Calu3 (cell line): ENCODE measurements around the gene MACROH2A2. TPM values are rescaled to one million over a fixed set of nuclear protein-coding genes. Genes with fewer than 3 reads are reported as not detected.
A peak's percentile ranks its signal among the peaks of the same experiment; 100 is the strongest.

ENCODE experiments used
- BruUV-seq: library from RNA; stranded (reverse); fragments of 400-500 nt; replicated peaks from 2 replicates; lab custom pipeline; 2021; lab: Mats Ljungman, UMichigan
- CTCF ChIA-PET: fragments of 300-600 bp; sonication (Branson Sonifier 250); formaldehyde crosslinking; loops from one replicate; lab custom pipeline; 2022; ENCODE audit warnings: antibody characterized with exemption; lab: Charles Lee
- DNase-seq: peaks from one replicate; pipeline ENCODE4 v3.0.0; 2022
- H3K27ac Mint-ChIP-seq: one replicate; pipeline ENCODE4 v1.8.0; 2022; ENCODE audit warnings: mixed read lengths; ENCODE audit not compliant: unreplicated experiment
- H3K27me3 Mint-ChIP-seq: one replicate; pipeline ENCODE4 v1.8.0; 2022; ENCODE audit warnings: mixed read lengths; ENCODE audit not compliant: unreplicated experiment
- H3K36me3 Mint-ChIP-seq: one replicate; pipeline ENCODE4 v1.8.0; 2022; ENCODE audit warnings: mild to moderate bottlenecking, moderate library complexity, mixed read lengths; ENCODE audit not compliant: insufficient read depth, unreplicated experiment
- H3K4me1 Mint-ChIP-seq: one replicate; pipeline ENCODE4 v1.8.0; 2022; ENCODE audit warnings: mild to moderate bottlenecking, low read depth, mixed read lengths; ENCODE audit not compliant: unreplicated experiment
- H3K4me3 Mint-ChIP-seq: one replicate; pipeline ENCODE4 v1.8.0; 2022; ENCODE audit warnings: mild to moderate bottlenecking, low read depth, moderate library complexity, mixed read lengths; ENCODE audit not compliant: unreplicated experiment
- H3K9me3 Mint-ChIP-seq: one replicate; pipeline ENCODE4 v1.8.0; 2022; ENCODE audit warnings: low read depth, mixed read lengths; ENCODE audit not compliant: unreplicated experiment
- CTCF ChIP-seq: fragments of 200-600 bp; IDR thresholded peaks from one replicate; pipeline ENCODE4 v1.8.0; 2022; ENCODE audit warnings: antibody characterized with exemption; ENCODE audit not compliant: unreplicated experiment
- intact Hi-C: fragments of 100-400 bp; cut with micrococcal nuclease; formaldehyde crosslinking; loops from one replicate; pipeline ENCODE4 v1.10.0; 2022; ENCODE audit not compliant: unreplicated experiment
- total RNA-seq: library from RNA; stranded (reverse); gene quantifications from 2 replicates; pipeline ENCODE4 v1.2.3, GENCODE V29; 2022

Gene MACROH2A2
- total RNA-seq, 1 experiment from 2014 or later: 24.5 TPM

GRCh38 chr10:70054902-70055301 lies 2.3 kb downstream of the MACROH2A2 start:
- no peak for DNase-seq
- Mint-ChIP-seq H3K4me1 (peaks cover 11% of the 10 kb centered on the region), H3K27ac (no peak overlapping the region), H3K36me3 (peaks cover 20% of the 10 kb centered on the region), H3K27me3 (peaks cover 75% of the 10 kb centered on the region), H3K4me3 (no peak overlapping the region), H3K9me3 (no peaks in the 10 kb centered on the region)
- TSS peak; percentile 41 for BruUV-seq
- intact Hi-C loops: no loop called here
- CTCF ChIA-PET: no interaction called here
- TF ChIP-seq CTCF: no peak

DNA sequence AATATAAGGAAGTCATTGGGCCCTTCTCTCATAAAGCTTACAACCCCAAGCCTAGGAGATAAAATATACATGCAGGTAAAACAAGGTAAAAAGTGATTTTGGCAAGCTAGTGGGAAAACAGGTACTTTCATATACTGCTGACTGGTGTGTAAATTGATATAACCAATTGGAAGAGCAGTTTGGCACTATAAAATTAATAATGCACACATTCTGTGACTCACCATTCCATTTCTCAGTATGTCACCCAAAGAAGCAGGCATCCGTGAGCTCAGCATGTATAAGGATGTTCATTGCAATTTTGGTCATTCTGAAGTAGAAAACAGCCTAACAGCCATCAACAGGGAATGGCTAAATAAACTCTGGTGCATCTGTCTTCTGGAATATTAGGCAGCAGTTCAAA lies 2.9 kb downstream of the MACROH2A2 start:
- intact Hi-C loops: no loop called here

GRCh38 chr10:70057306-70057705 lies 4.7 kb downstream of the MACROH2A2 start:
- no peak overlapping the region for H3K27ac Mint-ChIP-seq
- no peak for TF ChIP-seq CTCF
- H3K36me3 Mint-ChIP-seq: peaks cover 18% of the 10 kb centered on the region
- no peak overlapping the region for H3K4me3 Mint-ChIP-seq
- intact Hi-C loops: no loop called here
- H3K27me3 Mint-ChIP-seq: peaks cover 51% of the 10 kb centered on the region
- CTCF ChIA-PET: no interaction called here
- BruUV-seq: no TSS peak
- DNase-seq: no peak
- peaks cover 5% of the 10 kb centered on the region for H3K4me1 Mint-ChIP-seq
- no peaks in the 10 kb centered on the region for H3K9me3 Mint-ChIP-seq

More for the DNA sequence above, 2.9 kb downstream of the MACROH2A2 start:
- CTCF ChIA-PET: no interaction called here
- DNase-seq: no peak
- Mint-ChIP-seq H3K4me1 (peaks cover 11% of the 10 kb centered on the region), H3K27ac (no peak overlapping the region), H3K9me3 (no peaks in the 10 kb centered on the region), H3K4me3 (no peak overlapping the region), H3K36me3 (peaks cover 20% of the 10 kb centered on the region), H3K27me3 (peaks cover 68% of the 10 kb centered on the region)
- no peak for TF ChIP-seq CTCF
- BruUV-seq: no TSS peak

DNA sequence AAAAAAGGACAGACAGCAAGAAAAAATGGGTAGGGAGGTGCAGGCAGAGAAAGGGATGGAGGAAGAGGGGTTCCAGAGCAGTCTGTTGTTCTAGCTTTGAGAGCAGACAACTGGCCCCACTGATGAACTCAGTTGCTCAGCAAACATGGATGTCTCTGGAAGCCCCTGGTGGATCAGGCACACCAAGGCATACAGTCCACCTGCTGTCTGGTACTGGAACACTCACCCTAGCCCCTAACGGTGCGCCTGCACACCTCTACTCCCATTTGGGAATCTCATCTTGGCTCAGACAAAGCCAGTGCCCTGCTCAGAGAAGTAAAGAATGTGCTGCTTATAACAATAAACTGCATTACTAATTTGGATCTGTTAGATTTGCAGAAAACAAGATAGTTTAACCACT lies 7.7 kb downstream of the MACROH2A2 start:
- no peak for TF ChIP-seq CTCF
- CTCF ChIA-PET: no interaction called here
- no peak overlapping the region for H3K27ac Mint-ChIP-seq
- no peaks in the 10 kb centered on the region for H3K36me3 Mint-ChIP-seq
- no peaks in the 10 kb centered on the region for H3K9me3 Mint-ChIP-seq
- peaks cover 20% of the 10 kb centered on the region for H3K27me3 Mint-ChIP-seq
- BruUV-seq: no TSS peak
- intact Hi-C loops: no loop called here
- DNase-seq: no peak
- H3K4me1 Mint-ChIP-seq: no peaks in the 10 kb centered on the region
- H3K4me3 Mint-ChIP-seq: no peak overlapping the region
